GM23338 (cell line): Measurements from ENCODE around the gene ADGRD1. TPM values are rescaled to one million over a fixed set of nuclear protein-coding genes. Genes with fewer than 3 reads are reported as not detected.

Experiments
- ATAC-seq: fragments of 200-7000 bp; cut with Tn5 transposase; 3 replicates; pipeline ENCODE4 v1.9.1; 2020
- DNase-seq: peaks from one replicate; pipeline ENCODE4 v3.0.0-alpha.2; 2015; ENCODE audit warnings: low spot score
- H2AFZ ChIP-seq: fragments of 200-600 bp; sonication (generic); 2 replicates; pipeline ENCODE4 v1.8.0; 2016; ENCODE audit warnings: antibody characterized with exemption, mild to moderate bottlenecking, moderate library complexity
- H3F3A ChIP-seq: fragments of 200-600 bp; sonication (generic); replicated peaks from 2 replicates; pipeline ENCODE4 v1.8.0; 2017; ENCODE audit warnings: antibody characterized with exemption, mixed run types, low read depth
- H3K27ac ChIP-seq: fragments of 200-600 bp; sonication (generic); 2 replicates; pipeline ENCODE4 v1.6.1; 2016; ENCODE audit warnings: low read depth
- H3K27me3 ChIP-seq: fragments of 200-600 bp; sonication (generic); 2 replicates; pipeline ENCODE4 v1.8.0; 2016; ENCODE audit warnings: mild to moderate bottlenecking, mixed run types, moderate library complexity; ENCODE audit not compliant: insufficient read depth
- H3K36me3 ChIP-seq: fragments of 200-600 bp; sonication (generic); 2 replicates; pipeline ENCODE4 v1.8.0; 2016; ENCODE audit warnings: mild to moderate bottlenecking; ENCODE audit not compliant: insufficient read depth
- H3K4me1 ChIP-seq: fragments of 200-600 bp; sonication (generic); 2 replicates; pipeline ENCODE4 v1.8.0; 2016; ENCODE audit warnings: mild to moderate bottlenecking, moderate library complexity; ENCODE audit not compliant: insufficient read depth
- H3K4me2 ChIP-seq: fragments of 200-600 bp; sonication (generic); 2 replicates; pipeline ENCODE4 v1.7.1; 2017; ENCODE audit warnings: mixed run types
- H3K4me3 ChIP-seq: fragments of 200-600 bp; sonication (generic); 2 replicates; pipeline ENCODE4 v1.6.1; 2016; ENCODE audit warnings: mixed run types
- H3K79me2 ChIP-seq: fragments of 200-600 bp; sonication (generic); replicated peaks from 2 replicates; pipeline ENCODE4 v1.8.0; 2017; ENCODE audit warnings: mild to moderate bottlenecking; ENCODE audit not compliant: insufficient read depth
- H3K9me2 ChIP-seq: fragments of 200-600 bp; sonication (generic); 2 replicates; pipeline ENCODE4 v1.8.0; 2017; ENCODE audit not compliant: insufficient read depth
- H4K20me1 ChIP-seq: fragments of 200-600 bp; sonication (generic); replicated peaks from 2 replicates; pipeline ENCODE4 v1.8.0; 2017; ENCODE audit warnings: mild to moderate bottlenecking; ENCODE audit not compliant: insufficient read depth
- H3K27ac Mint-ChIP-seq: 2 replicates; pipeline ENCODE4 v1.8.0; 2020; ENCODE audit warnings: inconsistent platforms, mild to moderate bottlenecking, moderate library complexity, mixed read lengths
- H3K27me3 Mint-ChIP-seq: 3 replicates; pipeline ENCODE4 v1.8.0; 2022; ENCODE audit warnings: low read depth, mild to moderate bottlenecking, moderate library complexity, mixed read lengths, inconsistent platforms; ENCODE audit not compliant: insufficient read depth, poor library complexity
- H3K36me3 Mint-ChIP-seq: 3 replicates; pipeline ENCODE4 v1.8.0; 2021; ENCODE audit warnings: low read depth, mild to moderate bottlenecking, inconsistent platforms, moderate library complexity, mixed read lengths
- H3K4me1 Mint-ChIP-seq: 3 replicates; pipeline ENCODE4 v1.8.0; 2020; ENCODE audit warnings: mild to moderate bottlenecking, inconsistent platforms, mixed read lengths
- H3K4me3 Mint-ChIP-seq: 3 replicates; pipeline ENCODE4 v1.8.0; 2021; ENCODE audit warnings: moderate library complexity, mild to moderate bottlenecking, inconsistent platforms, mixed read lengths
- H3K9me3 Mint-ChIP-seq: 3 replicates; pipeline ENCODE4 v1.8.0; 2020; ENCODE audit warnings: moderate library complexity, mild to moderate bottlenecking, inconsistent platforms, mixed read lengths
- ETS1 ChIP-seq: IDR thresholded peaks from 2 replicates; pipeline ENCODE4 v1.6.1; 2016; ENCODE audit warnings: antibody characterized with exemption
- EZH2 ChIP-seq: fragments of 200-600 bp; sonication (generic); IDR thresholded peaks from one replicate; pipeline ENCODE4 v1.8.0; 2017; ENCODE audit warnings: antibody characterized with exemption, mild to moderate bottlenecking, low read depth; ENCODE audit not compliant: unreplicated experiment
- EZH2phosphoT487 ChIP-seq: fragments of 200-600 bp; sonication (generic); IDR thresholded peaks from one replicate; pipeline ENCODE4 v1.8.1; 2018; ENCODE audit warnings: antibody characterized with exemption; ENCODE audit not compliant: unreplicated experiment
- JUNB ChIP-seq: IDR thresholded peaks from one replicate; pipeline ENCODE4 v1.6.1; 2016; ENCODE audit warnings: antibody characterized with exemption; ENCODE audit not compliant: unreplicated experiment
- NANOG ChIP-seq: IDR thresholded peaks from 2 replicates; pipeline ENCODE4 v1.6.1; 2016; ENCODE audit warnings: antibody characterized with exemption, borderline replicate concordance
- POLR2AphosphoS5 ChIP-seq: IDR thresholded peaks from 2 replicates; pipeline ENCODE4 v1.6.1; 2016; ENCODE audit warnings: antibody characterized with exemption, low read depth
- REST ChIP-seq: IDR thresholded peaks from one replicate; pipeline ENCODE4 v1.6.1; 2018; ENCODE audit warnings: antibody characterized with exemption; ENCODE audit not compliant: unreplicated experiment
- STAT1 ChIP-seq: IDR thresholded peaks from one replicate; pipeline ENCODE4 v1.6.1; 2016; ENCODE audit warnings: antibody characterized with exemption; ENCODE audit not compliant: unreplicated experiment
- ZNF114 ChIP-seq: fragments of 250-450 bp; sonication (Bioruptor Pico); IDR thresholded peaks from 2 replicates; pipeline ENCODE4 v1.5.0; 2020; ENCODE audit warnings: mild to moderate bottlenecking, moderate library complexity
- ZNF331 ChIP-seq: fragments of 250-450 bp; sonication (Bioruptor Pico); IDR thresholded peaks from 2 replicates; pipeline ENCODE4 v1.5.0; 2020; ENCODE audit warnings: low read depth, mild to moderate bottlenecking, moderate library complexity
- polyA plus RNA-seq: library from polyadenylated mRNA; unstranded; fragments of >200 nt; fragmentation: Nextera tagmentation; extraction: Ambion mirVana; gene quantifications from 2 replicates; pipeline ENCODE4 v1.2.1, GENCODE V29; 2016
- total RNA-seq: library from RNA; depleted of rRNA; stranded (reverse); fragments of >200 nt; shearing (Covaris generic); gene quantifications from 2 replicates; pipeline ENCODE4 v1.2.3, GENCODE V29; 2014

ADGRD1 gene
- total and polyA plus RNA-seq, 2 experiments from 2014 or later: 1.4 TPM; not detected in 1

GRCh38 chr12:131096681-131097181 is 143.0 kb downstream of the ADGRD1 start:
- H3K9me2 ChIP-seq: peaks cover 6% of the 10 kb centered on the region
- no peak overlapping the region for H2AFZ ChIP-seq
- H3K4me1 ChIP-seq: no peaks in the 10 kb centered on the region
- no peaks in the 10 kb centered on the region for H3K36me3 ChIP-seq
- ATAC-seq: no peak
- DNase-seq: no peak
- Mint-ChIP-seq H3K27me3 (peaks cover 5% of the 10 kb centered on the region), H3K9me3 (no peaks in the 10 kb centered on the region), H3K4me3 (no peak overlapping the region), H3K4me1 (no peaks in the 10 kb centered on the region), H3K27ac (no peak overlapping the region), H3K36me3 (no peaks in the 10 kb centered on the region)
- TF ChIP-seq NANOG (no peak), JUNB (no peak), EZH2 (no peak), ETS1 (no peak), REST (no peak), STAT1 (no peak), EZH2phosphoT487 (no peak), ZNF331 (CRISPR knock-in tag) (no peak), ZNF114 (CRISPR knock-in tag) (no peak), POLR2AphosphoS5 (no peak)
- no peak overlapping the region for H3K27ac ChIP-seq
- no peak overlapping the region for H3K4me3 ChIP-seq
- H3F3A ChIP-seq: no peaks in the 10 kb centered on the region
- no peak overlapping the region for H3K4me2 ChIP-seq
- H3K27me3 ChIP-seq: no peaks in the 10 kb centered on the region
- H3K79me2 ChIP-seq: no peaks in the 10 kb centered on the region
- no peaks in the 10 kb centered on the region for H4K20me1 ChIP-seq

- Histone ChIP-seq H3K4me1 (no peaks in the 10 kb centered on the region), H3K79me2 (no peaks in the 10 kb centered on the region), H3K27ac (no peak overlapping the region), H3K4me3 (no peak overlapping the region), H3F3A (no peaks in the 10 kb centered on the region), H2AFZ (no peak overlapping the region), H3K27me3 (no peaks in the 10 kb centered on the region), H4K20me1 (no peaks in the 10 kb centered on the region), H3K4me2 (no peak overlapping the region), H3K36me3 (no peaks in the 10 kb centered on the region), H3K9me2 (peaks cover 6% of the 10 kb centered on the region)
- H3K27ac Mint-ChIP-seq: no peak overlapping the region
- DNase-seq: no peak
- no peaks in the 10 kb centered on the region for H3K36me3 Mint-ChIP-seq
- no peak for ATAC-seq
- no peaks in the 10 kb centered on the region for H3K4me1 Mint-ChIP-seq
- H3K9me3 Mint-ChIP-seq: no peaks in the 10 kb centered on the region
- H3K27me3 Mint-ChIP-seq: peaks cover 5% of the 10 kb centered on the region
- H3K4me3 Mint-ChIP-seq: no peak overlapping the region
- no peak for TF ChIP-seq ETS1
Measured at GRCh38 chr12:131097202-131098177, 143.8 kb downstream of the ADGRD1 start.
